RWPE2 (cell line): ENCODE results near the gene C11orf21.

Experiments
- ATAC-seq: fragments of 200-7000 bp; cut with Tn5 transposase; 3 replicates; pipeline ENCODE4 v1.9.1; 2021; ENCODE audit warnings: low read depth
- DNase-seq: peaks from one replicate; pipeline ENCODE4 v3.0.0-alpha.2; 2020; ENCODE audit warnings: low spot score
- H3K27ac ChIP-seq: fragments of 450-650 bp; 2 replicates; pipeline ENCODE4 v1.5.1; 2017; ENCODE audit warnings: mild to moderate bottlenecking; ENCODE audit not compliant: poor library complexity, severe bottlenecking
- H3K27me3 ChIP-seq: fragments of 250-450 bp; sonication (Bioruptor Pico); 2 replicates; pipeline ENCODE4 v1.5.1; 2021; ENCODE audit warnings: mild to moderate bottlenecking, moderate library complexity; ENCODE audit not compliant: insufficient read depth, poor library complexity, severe bottlenecking
- H3K36me3 ChIP-seq: fragments of 250-450 bp; sonication (Bioruptor Pico); 2 replicates; pipeline ENCODE4 v1.5.1; 2020; ENCODE audit warnings: low read depth, mild to moderate bottlenecking, moderate library complexity
- H3K4me1 ChIP-seq: fragments of 250-450 bp; sonication (Bioruptor Pico); 2 replicates; pipeline ENCODE4 v1.5.1; 2021; ENCODE audit warnings: mild to moderate bottlenecking, moderate library complexity; ENCODE audit not compliant: insufficient read depth, poor library complexity, severe bottlenecking
- H3K4me3 ChIP-seq: fragments of 250-450 bp; sonication (Bioruptor Pico); 2 replicates; pipeline ENCODE4 v1.5.1; 2021; ENCODE audit warnings: mild to moderate bottlenecking, moderate library complexity; ENCODE audit not compliant: severe bottlenecking
- H3K9me3 ChIP-seq: fragments of 250-450 bp; sonication (Bioruptor Pico); 2 replicates; pipeline ENCODE4 v1.5.1; 2021; ENCODE audit warnings: mild to moderate bottlenecking, moderate library complexity; ENCODE audit not compliant: severe bottlenecking
- CTCF ChIP-seq: fragments of 450-650 bp; IDR thresholded peaks from one replicate; pipeline ENCODE4 v1.5.1; 2017; ENCODE audit warnings: mild to moderate bottlenecking, moderate library complexity; ENCODE audit not compliant: poor library complexity, severe bottlenecking

C11orf21 gene

GRCh38 chr11:2266586-2267305 is 35.0 kb downstream of the C11orf21 start:
- H3K27ac ChIP-seq: no peak overlapping the region
- H3K4me1 ChIP-seq: no peaks in the 10 kb centered on the region
- H3K9me3 ChIP-seq: no peaks in the 10 kb centered on the region
- ATAC-seq (no peak), DNase-seq (peak; percentile 35)
- TF ChIP-seq CTCF: no peak
- no peaks in the 10 kb centered on the region for H3K36me3 ChIP-seq
- no peak overlapping the region for H3K4me3 ChIP-seq
- H3K27me3 ChIP-seq: peaks cover 16% of the 10 kb centered on the region

GRCh38 chr11:2265854-2266585 is 35.7 kb downstream of the C11orf21 start:
- ATAC-seq: no peak
- no peak overlapping the region for H3K4me3 ChIP-seq
- DNase-seq: no peak
- no peak for TF ChIP-seq CTCF
- H3K27me3 ChIP-seq: peaks cover 9% of the 10 kb centered on the region
- H3K36me3 ChIP-seq: no peaks in the 10 kb centered on the region
- H3K9me3 ChIP-seq: no peaks in the 10 kb centered on the region
- no peaks in the 10 kb centered on the region for H3K4me1 ChIP-seq
- no peak overlapping the region for H3K27ac ChIP-seq

GRCh38 chr11:2265396-2265795 is 36.3 kb downstream of the C11orf21 start:
- no peak overlapping the region for H3K4me3 ChIP-seq

GRCh38 chr11:2264366-2265053 is 37.2 kb downstream of the C11orf21 start:
- ATAC-seq (no peak), DNase-seq (no peak)
- Histone ChIP-seq H3K4me1 (no peaks in the 10 kb centered on the region), H3K27ac (no peak overlapping the region), H3K36me3 (no peaks in the 10 kb centered on the region), H3K27me3 (no peaks in the 10 kb centered on the region), H3K4me3 (no peak overlapping the region), H3K9me3 (no peaks in the 10 kb centered on the region)
- TF ChIP-seq CTCF: no peak

More at GRCh38 chr11:2265396-2265795, 36.3 kb downstream of the C11orf21 start:
- Histone ChIP-seq H3K27ac (no peak overlapping the region), H3K4me1 (no peaks in the 10 kb centered on the region), H3K9me3 (no peaks in the 10 kb centered on the region), H3K36me3 (no peaks in the 10 kb centered on the region), H3K27me3 (peaks cover 3% of the 10 kb centered on the region)
- no peak for TF ChIP-seq CTCF
- DNase-seq: no peak
- no peak for ATAC-seq
